GM12878 (cell line): ENCODE data around the gene LRFN2. TPM values are rescaled to one million over a fixed set of nuclear protein-coding genes. Genes with fewer than 3 reads are reported as not detected.

Experiments used
- ATAC-seq: fragments of 200-7000 bp; cut with Tn5 transposase; 3 replicates; pipeline ENCODE4 v1.9.1; 2020; ENCODE audit warnings: mild to moderate bottlenecking, moderate library complexity
- BruUV-seq: library from RNA; stranded (reverse); fragments of 400-500 nt; replicated peaks from 2 replicates; lab custom pipeline; 2021; lab: Mats Ljungman, UMichigan
- CTCF ChIA-PET: fragments of 300-600 bp; sonication (Branson Sonifier 250); formaldehyde crosslinking; extraction: SDS; loops from one replicate; lab custom pipeline; 2021; ENCODE audit warnings: inconsistent platforms; lab: Yijun Ruan, JAX
- POLR2A ChIA-PET: fragments of 350-600 bp; formaldehyde crosslinking; extraction: SDS; loops from one replicate; lab custom pipeline; 2021; ENCODE audit warnings: inconsistent platforms; lab: Charles Lee
- RAD21 ChIA-PET: fragments of 300-600 bp; sonication (Branson Sonifier 250); formaldehyde crosslinking; loops from one replicate; lab custom pipeline; 2023; ENCODE audit warnings: antibody characterized with exemption; ENCODE audit not compliant: unreplicated experiment; lab: Charles Lee
- SMC1A ChIA-PET: fragments of 300-600 bp; sonication (Branson Sonifier 250); formaldehyde crosslinking; loops from one replicate; lab custom pipeline; 2023; ENCODE audit not compliant: unreplicated experiment, uncharacterized antibody; lab: Charles Lee
- DNase-seq: peaks from one replicate; pipeline ENCODE4 v3.0.0-alpha.2; 2011; ENCODE audit warnings: low read depth, low spot score
- FAIRE-seq: peaks from 3 replicates; lab custom pipeline; 2011; peaks lifted over from hg19 to GRCh38; lab: Jason Lieb, UNC
- H2AFZ ChIP-seq: 2 replicates; pipeline ENCODE4 v1.6.0; 2011; ENCODE audit warnings: low read depth, low read length, control low read depth; ENCODE audit not compliant: control insufficient read depth
- H3K27ac ChIP-seq: 2 replicates; pipeline ENCODE4 v1.5.1; 2011; ENCODE audit warnings: control low read depth; ENCODE audit not compliant: control insufficient read depth, insufficient read depth
- H3K27me3 ChIP-seq, 2 experiments: replicated peaks in 1 of 2; 2 replicates each; pipeline versions ENCODE4 v1.6.0 to v1.6.1; 2011; ENCODE audit warnings: low read length in 1 of 2; ENCODE audit not compliant: control insufficient read depth in 2 of 2, insufficient read depth in 2 of 2
- H3K36me3 ChIP-seq, 2 experiments: 2 replicates each; pipeline ENCODE4 v1.5.1; 2011; ENCODE audit warnings: low read length in 1 of 2; ENCODE audit not compliant: control insufficient read depth in 2 of 2, insufficient read depth in 2 of 2
- H3K4me1 ChIP-seq: 2 replicates; pipeline ENCODE4 v1.6.1; 2011; ENCODE audit warnings: mild to moderate bottlenecking, low read length, moderate library complexity, mixed read lengths; ENCODE audit not compliant: control insufficient read depth, insufficient read depth
- H3K4me2 ChIP-seq: 2 replicates; pipeline ENCODE4 v1.6.0; 2011; ENCODE audit warnings: control low read depth; ENCODE audit not compliant: control insufficient read depth, insufficient read depth
- H3K4me3 ChIP-seq: fragments of 200-600 bp; sonication (generic); 2 replicates; pipeline ENCODE4 v1.5.1; 2016
- H3K79me2 ChIP-seq: 2 replicates; pipeline ENCODE4 v1.6.0; 2011; ENCODE audit warnings: low read length; ENCODE audit not compliant: control insufficient read depth, insufficient read depth
- H3K9ac ChIP-seq: 2 replicates; pipeline ENCODE4 v1.8.0; 2011; ENCODE audit warnings: low read length, control low read depth, mixed read lengths; ENCODE audit not compliant: control insufficient read depth, insufficient read depth
- H3K9me3 ChIP-seq: replicated peaks from 3 replicates; pipeline ENCODE4 v1.5.1; 2011; ENCODE audit warnings: mild to moderate bottlenecking, low read length; ENCODE audit not compliant: control insufficient read depth, insufficient read depth
- H4K20me1 ChIP-seq: 2 replicates; pipeline ENCODE4 v1.6.0; 2011; ENCODE audit not compliant: control insufficient read depth, insufficient read depth
- BHLHE40 ChIP-seq, 2 experiments: fragments of 450-650 bp in 1 of 2; IDR thresholded peaks; 2 replicates each; pipeline ENCODE4 v1.6.1; 2011 to 2017; ENCODE audit warnings: low read depth in 2 of 2, borderline replicate concordance in 1 of 2, improper control_type of control experiment in 1 of 2, low read length in 1 of 2, mild to moderate bottlenecking in 1 of 2
- CEBPB ChIP-seq, 2 experiments: fragments of 150-350 bp in 1 of 2; IDR thresholded peaks; 2 replicates each; pipeline ENCODE4 v1.6.1; 2012 to 2014; ENCODE audit warnings: low read depth in 2 of 2, low read length in 2 of 2, borderline replicate concordance in 1 of 2, inconsistent platforms in 1 of 2
- EGR1 ChIP-seq, 2 experiments: IDR thresholded peaks; 1 replicate in 1 of 2; 2 replicates in 1 of 2; pipeline ENCODE4 v1.6.1; 2011 to 2012; ENCODE audit warnings: low read depth in 2 of 2, low read length in 2 of 2, borderline replicate concordance in 1 of 2, mild to moderate bottlenecking in 1 of 2, moderate library complexity in 1 of 2
- FOXK2 ChIP-seq: fragments of 450-650 bp; IDR thresholded peaks from 2 replicates; pipeline ENCODE4 v1.6.1; 2017; ENCODE audit warnings: mild to moderate bottlenecking, moderate library complexity
- HDGF ChIP-seq: fragments of 450-650 bp; IDR thresholded peaks from 2 replicates; pipeline ENCODE4 v1.6.1; 2016; ENCODE audit warnings: antibody characterized with exemption
- JUND ChIP-seq: IDR thresholded peaks from 2 replicates; pipeline ENCODE4 v1.6.1; 2012; ENCODE audit warnings: low read depth, mild to moderate bottlenecking, low read length, improper control_type of control experiment, moderate library complexity
- POU2F2 ChIP-seq: IDR thresholded peaks from 3 replicates; pipeline ENCODE4 v1.6.1; 2011; ENCODE audit warnings: low read depth, mild to moderate bottlenecking, low read length, borderline replicate concordance
- RAD21 ChIP-seq: IDR thresholded peaks from 2 replicates; pipeline ENCODE4 v1.6.1; 2011; ENCODE audit warnings: mild to moderate bottlenecking, low read depth, low read length, moderate library complexity; ENCODE audit not compliant: insufficient read depth
- RELB ChIP-seq: fragments of 450-650 bp; IDR thresholded peaks from 2 replicates; pipeline ENCODE4 v1.6.1; 2017; ENCODE audit warnings: low read depth, mild to moderate bottlenecking, moderate library complexity
- SKIL ChIP-seq: fragments of 450-650 bp; IDR thresholded peaks from 2 replicates; pipeline ENCODE4 v1.6.1; 2017; ENCODE audit warnings: mild to moderate bottlenecking, low read depth, inconsistent platforms; ENCODE audit not compliant: poor library complexity, severe bottlenecking
- USF1 ChIP-seq: IDR thresholded peaks from 2 replicates; pipeline ENCODE4 v1.6.1; 2011; ENCODE audit warnings: borderline replicate concordance, low read depth, mild to moderate bottlenecking, moderate library complexity, mixed read lengths, low read length; ENCODE audit not compliant: insufficient read depth; ENCODE audit errors: extremely low read length
- YBX1 ChIP-seq: fragments of 450-650 bp; IDR thresholded peaks from 2 replicates; pipeline ENCODE4 v1.6.1; 2016; ENCODE audit warnings: antibody characterized with exemption
- YY1 ChIP-seq: IDR thresholded peaks from 2 replicates; pipeline ENCODE4 v1.6.1; 2011; ENCODE audit warnings: low read depth, mild to moderate bottlenecking, low read length
- ZBED1 ChIP-seq: IDR thresholded peaks from 2 replicates; pipeline ENCODE4 v1.6.1; 2016; ENCODE audit warnings: borderline replicate concordance
- WGBS: methylation state at CpG from one replicate; pipeline ENCODE4 v1.1.6; 2016; ENCODE audit warnings: low lambda C conversion rate; ENCODE audit not compliant: insufficient replicate concordance, insufficient coverage; ENCODE audit errors: missing lambda C conversion rate; 5-methylcytosine and 5-hydroxymethylcytosine counted together
- in situ Hi-C: fragments of 300-500 bp; cut with MboI; formaldehyde crosslinking; loops from 9 replicates; pipeline ENCODE4 v1.14.3; 2018; ENCODE audit warnings: mixed read lengths
- intact Hi-C: fragments of 100-400 bp; cut with micrococcal nuclease; formaldehyde crosslinking; loops from one replicate; pipeline ENCODE4 v1.14.2; 2022; ENCODE audit not compliant: unreplicated experiment
- polyA plus RNA-seq, 11 experiments: library from polyadenylated mRNA; depleted of rRNA in 4 of 11; unstranded in 6 of 11; stranded (reverse) in 5 of 11; fragments of >200 nt; fragmentation: Nextera tagmentation in 4 of 11; fragmentation: Illumina TruSeq in 1 of 11; extraction: Ambion mirVana in 4 of 11; extraction: Trizol in 1 of 11; gene quantifications; 1 replicate in 1 of 11; 2 replicates in 10 of 11; pipeline versions ENCODE4 v1.2.1 to v1.2.3, GENCODE V29; 2011 to 2016; ENCODE audit warnings: inconsistent platforms in 2 of 11, missing spikeins in 2 of 11, low read depth in 1 of 11
- total RNA-seq, 4 experiments: library from RNA; depleted of rRNA in 3 of 4; stranded (reverse); fragments of >200 nt in 3 of 4; fragmentation: Illumina TruSeq in 1 of 4; extraction: Trizol in 1 of 4; gene quantifications; 2 replicates each; pipeline versions ENCODE4 v1.2.1 to v1.2.3, GENCODE V29; 2013 to 2021

LRFN2 gene
- total and polyA plus RNA-seq, 10 of the 15 experiments (the other 5 are each of a cell fraction or from before 2014, with no cell fraction given), result not detected

GRCh38 chr6:40524797-40525585, 62.2 kb downstream of the LRFN2 start:
- H3K79me2 ChIP-seq, result no peaks in the 10 kb centered on the region
- H4K20me1 ChIP-seq, result no peaks in the 10 kb centered on the region
- H3K4me2 ChIP-seq, result no peak overlapping the region
- peaks cover 2 to 3% of the 10 kb centered on the region in 2 experiments; a peak in 2 of 4 replicates for H3K27me3 ChIP-seq
- H3K36me3 ChIP-seq, result no peaks in the 10 kb centered on the region
- ChIA-PET RAD21 (no interaction called here), SMC1A (no interaction called here), POLR2A (no interaction called here), CTCF (no interaction called here)
- WGBS, result 19% methylated on average over 6 of the region's 6 CpGs
- no peak overlapping the region for H3K4me3 ChIP-seq
- in situ Hi-C loops (no loop called here), intact Hi-C loops (no loop called here)
- no peaks in the 10 kb centered on the region for H3K9me3 ChIP-seq
- no TSS peak for BruUV-seq
- FAIRE-seq, result no peak
- DNase-seq, result no peak
- no peak overlapping the region for H2AFZ ChIP-seq
- no peaks in the 10 kb centered on the region for H3K4me1 ChIP-seq
- H3K9ac ChIP-seq, result no peak overlapping the region
- no peak overlapping the region for H3K27ac ChIP-seq
- no peak for ATAC-seq
- TF ChIP-seq YY1 (no peak), JUND (no peak), SKIL (no peak), FOXK2 (no peak), HDGF (no peak), CEBPB (IDR thresholded peaks at IDR 0.05; ENCODE audit: borderline replicate concordance in 1 of 2, low read depth in 2 of 2, low read length in 2 of 2) (no peak), USF1 (no peak), EGR1 (IDR thresholded peaks at IDR 0.05; ENCODE audit: borderline replicate concordance in 1 of 2, low read depth in 2 of 2, low read length in 2 of 2) (no peak), RAD21 (no peak), POU2F2 (no peak), RELB (no peak), BHLHE40 (IDR thresholded peaks at IDR 0.05; ENCODE audit: borderline replicate concordance in 1 of 2, low read depth in 2 of 2, low read length in 1 of 2) (no peak), ZBED1 (no peak), YBX1 (no peak)
